Activated T-cell treated with anti-CD3 and anti-CD28 coated beads for 1 hour (primary cell): ENCODE results near the gene IGFLR1.
"Not testable (repeated sequence)": the region's sequence is repeated elsewhere in the genome, so short reads cannot be mapped to it uniquely, and the experiment has no call there.

ENCODE experiments used
- DNase-seq: peaks from one replicate; pipeline ENCODE4 v3.0.0-alpha.2; 2020; ENCODE audit warnings: low read depth

Gene IGFLR1

GRCh38 chr19:35777086-35777841, 35.0 kb upstream of the IGFLR1 start:
- no peak for DNase-seq

- DNase-seq = no peak
Measured at GRCh38 chr19:35776102-35776788, 34.0 kb upstream of the IGFLR1 start.

GRCh38 chr19:35775298-35776101, 33.2 kb upstream of the IGFLR1 start, which contains the start of gene ARHGAP33:
TSS of gene ARHGAP33 (plus strand) at chr19:35775564. CDS start at chr19:35775659, 95 bp downstream.
- DNase-seq = peak; percentile 99

GRCh38 chr19:35775046-35775297, 32.7 kb upstream of the IGFLR1 start:
- DNase-seq = no peak

- DNase-seq = no peak
Measured at GRCh38 chr19:35774274-35775045, 32.2 kb upstream of the IGFLR1 start.

GRCh38 chr19:35773020-35773806, 31.0 kb upstream of the IGFLR1 start:
- DNase-seq = no peak

- not testable (repeated sequence) for DNase-seq
Measured at GRCh38 chr19:35772362-35772761, 30.1 kb upstream of the IGFLR1 start.

GRCh38 chr19:35768082-35768421, 25.8 kb upstream of the IGFLR1 start:
- DNase-seq = no peak

GRCh38 chr19:35767288-35768081, 25.2 kb upstream of the IGFLR1 start:
- DNase-seq = no peak

- DNase-seq = no peak
Measured at GRCh38 chr19:35766571-35767104, 24.4 kb upstream of the IGFLR1 start.

- DNase-seq = no peak
Measured at GRCh38 chr19:35764432-35765315, 22.4 kb upstream of the IGFLR1 start.

- DNase-seq = no peak
Measured at GRCh38 chr19:35760711-35761349, 18.6 kb upstream of the IGFLR1 start.

- DNase-seq = no peak
Measured at GRCh38 chr19:35759697-35760096, 17.4 kb upstream of the IGFLR1 start.

GRCh38 chr19:35757749-35758608, 15.7 kb upstream of the IGFLR1 start, which contains the start of gene PROSER3:
TSS of gene PROSER3 (plus strand) at chr19:35758176. CDS start at chr19:35758216, 40 bp downstream.
- DNase-seq = peak; percentile 95

- no peak for DNase-seq
Measured at GRCh38 chr19:35757231-35757748, 15.0 kb upstream of the IGFLR1 start.

GRCh38 chr19:35756377-35757230, 14.4 kb upstream of the IGFLR1 start, which contains the start of gene HSPB6:
TSS of gene HSPB6 (minus strand) at chr19:35757029. CDS start at chr19:35757008, 21 bp downstream.
- DNase-seq = no peak
